A549 (cell line): Measurements from ENCODE around the gene RPS10. TPM values are rescaled to one million over a fixed set of nuclear protein-coding genes. Genes with fewer than 3 reads are reported as not detected.

ENCODE experiments used
- ATAC-seq, 2 experiments: fragments of 200-7000 bp in 1 of 2; fragments of >200 bp in 1 of 2; cut with Nextera tagmentation in 1 of 2; cut with Tn5 transposase in 1 of 2; 3 replicates each; pipeline versions ENCODE4 v1.8.0 to v1.9.1; 2018 to 2020; ENCODE audit warnings: mild to moderate bottlenecking in 1 of 2, moderate library complexity in 1 of 2
- CTCF ChIA-PET: fragments of 300-600 bp; sonication (Branson Sonifier 250); formaldehyde crosslinking; extraction: SDS; loops from one replicate; lab custom pipeline; 2021; ENCODE audit warnings: antibody characterized with exemption, inconsistent platforms; lab: Yijun Ruan, JAX
- POLR2A ChIA-PET: fragments of 350-600 bp; formaldehyde crosslinking; extraction: SDS; loops from one replicate; lab custom pipeline; 2021; ENCODE audit warnings: antibody characterized with exemption, inconsistent platforms; lab: Yijun Ruan, JAX
- DNase-seq, 2 experiments: peaks; one replicate each; pipeline versions ENCODE4 v3.0.0 to v3.0.0-alpha.2; 2011 to 2016; ENCODE audit warnings: low read depth in 1 of 2, low spot score in 1 of 2
- FAIRE-seq: peaks from 2 replicates; lab custom pipeline; 2011; peaks lifted over from hg19 to GRCh38; lab: Jason Lieb, UNC
- H3K27ac ChIP-seq, 2 experiments: fragments of >200 bp; sonication (Bioruptor Twin); formaldehyde crosslinking; 3 replicates each; pipeline ENCODE4 v1.5.1; 2016 to 2017
- H3K4me1 ChIP-seq: fragments of >200 bp; sonication (Bioruptor Twin); formaldehyde crosslinking; 3 replicates; pipeline ENCODE4 v1.6.1; 2016
- H3K4me2 ChIP-seq: fragments of >200 bp; sonication (Bioruptor Twin); formaldehyde crosslinking; 3 replicates; pipeline ENCODE4 v1.6.1; 2016
- H3K4me3 ChIP-seq: fragments of >200 bp; sonication (Bioruptor Twin); formaldehyde crosslinking; 3 replicates; pipeline ENCODE4 v1.5.1; 2016
- H3K9me3 ChIP-seq: fragments of >200 bp; sonication (Bioruptor Twin); formaldehyde crosslinking; 3 replicates; pipeline ENCODE4 v1.6.1; 2016
- BCL3 ChIP-seq: fragments of >200 bp; sonication (Bioruptor Twin); formaldehyde crosslinking; IDR thresholded peaks from 3 replicates; pipeline ENCODE4 v1.6.1; 2016
- CHD2 ChIP-seq: fragments of 150-350 bp; IDR thresholded peaks from 2 replicates; pipeline ENCODE4 v1.6.1; 2014; ENCODE audit warnings: low read length; ENCODE audit not compliant: partially characterized antibody
- EHF ChIP-seq: fragments of 250-450 bp; sonication (Bioruptor Pico); IDR thresholded peaks from 2 replicates; pipeline ENCODE4 v1.5.0; 2020; ENCODE audit warnings: mild to moderate bottlenecking
- EP300 ChIP-seq, 2 experiments: fragments of >200 bp; sonication (Bioruptor Twin); formaldehyde crosslinking; IDR thresholded peaks; 2 replicates in 1 of 2; 3 replicates in 1 of 2; pipeline ENCODE4 v1.6.1; 2016 to 2017
- FOSB ChIP-seq: fragments of 250-450 bp; sonication (Bioruptor Pico); IDR thresholded peaks from 2 replicates; pipeline ENCODE4 v1.5.0; 2020; ENCODE audit warnings: mild to moderate bottlenecking, moderate library complexity
- FOSL2 ChIP-seq, 2 experiments: fragments of 450-650 bp in 1 of 2; fragments of >200 bp in 1 of 2; sonication (Bioruptor Twin) in 1 of 2; formaldehyde crosslinking; IDR thresholded peaks; 2 replicates each; pipeline versions ENCODE4 v1.5.0 to v1.6.1; 2016 to 2020; ENCODE audit warnings: mild to moderate bottlenecking in 1 of 2, moderate library complexity in 1 of 2
- GATA3 ChIP-seq: IDR thresholded peaks from 2 replicates; pipeline ENCODE4 v1.6.1; 2012; ENCODE audit warnings: borderline replicate concordance
- HEYL ChIP-seq: fragments of 250-450 bp; sonication (Bioruptor Pico); IDR thresholded peaks from 2 replicates; pipeline ENCODE4 v1.8.0; 2021; ENCODE audit warnings: mild to moderate bottlenecking, moderate library complexity
- HOXB13 ChIP-seq: fragments of 250-450 bp; sonication (Bioruptor Pico); IDR thresholded peaks from 2 replicates; pipeline ENCODE4 v1.5.0; 2020; ENCODE audit warnings: low read depth, mild to moderate bottlenecking, moderate library complexity
- HOXB5 ChIP-seq: fragments of 250-450 bp; sonication (Bioruptor Pico); IDR thresholded peaks from 2 replicates; pipeline ENCODE4 v1.5.0; 2020; ENCODE audit warnings: mild to moderate bottlenecking, moderate library complexity
- JUN ChIP-seq, 2 experiments: fragments of >200 bp; sonication (Bioruptor Twin); formaldehyde crosslinking; IDR thresholded peaks; 2 replicates in 1 of 2; 3 replicates in 1 of 2; pipeline ENCODE4 v1.6.1; 2016 to 2017
- JUNB ChIP-seq: fragments of >200 bp; sonication (Bioruptor Twin); formaldehyde crosslinking; IDR thresholded peaks from 2 replicates; pipeline ENCODE4 v1.6.1; 2016
- PHF8 ChIP-seq: fragments of 200-600 bp; sonication (generic); IDR thresholded peaks from 2 replicates; pipeline ENCODE4 v1.6.1; 2016; ENCODE audit warnings: low read depth, mild to moderate bottlenecking, antibody characterized with exemption, moderate library complexity, borderline replicate concordance
- POLR2A ChIP-seq: IDR thresholded peaks from 2 replicates; pipeline ENCODE4 v1.6.1; 2012; ENCODE audit warnings: mild to moderate bottlenecking, low read length
- POLR2AphosphoS2 ChIP-seq: conservative IDR thresholded peaks from 2 replicates; pipeline ENCODE4 v1.6.1; 2012; ENCODE audit warnings: low read length, improper control_type of control experiment, inconsistent platforms
- REST ChIP-seq: fragments of 200-600 bp; sonication (generic); IDR thresholded peaks from 2 replicates; pipeline ENCODE4 v1.6.1; 2016; ENCODE audit warnings: antibody characterized with exemption, mild to moderate bottlenecking, moderate library complexity
- RFX5 ChIP-seq: fragments of 450-650 bp; IDR thresholded peaks from 2 replicates; pipeline ENCODE4 v1.7.1; 2014; ENCODE audit warnings: antibody characterized with exemption, mild to moderate bottlenecking, moderate library complexity
- SMC3 ChIP-seq: fragments of >200 bp; sonication (Bioruptor Twin); formaldehyde crosslinking; IDR thresholded peaks from 3 replicates; pipeline ENCODE4 v1.6.1; 2018; ENCODE audit warnings: inconsistent platforms
- WGBS: methylation state at CpG from one replicate; pipeline ENCODE4 v1.1.6; 2017; ENCODE audit errors: missing lambda C conversion rate; 5-methylcytosine and 5-hydroxymethylcytosine counted together
- polyA plus RNA-seq, 4 experiments: library from polyadenylated mRNA; depleted of rRNA in 3 of 4; stranded (reverse); fragments of >200 nt; fragmentation: RNase III in 1 of 4; extraction: RNeasy Plus Mini Kit Qiagen cat#74134 plus additional on column Dnase treatment in 1 of 4; gene quantifications; 2 replicates in 3 of 4; 3 replicates in 1 of 4; pipeline ENCODE4 v1.2.3, GENCODE V29; 2011 to 2017

Gene RPS10
- polyA plus RNA-seq, 2 of the 4 experiments (the other 2 are of a cell fraction): 1,532 to 1,783 TPM

GRCh38 chr6:34455831-34456230 is 30.0 kb upstream of the RPS10 start (continued):
- TF ChIP-seq REST: no peak
- no peak for TF ChIP-seq JUN (IDR thresholded peaks at IDR 0.05)
- no peak for TF ChIP-seq POLR2A
- no peak for TF ChIP-seq RFX5
- TF ChIP-seq EP300 (IDR thresholded peaks at IDR 0.05): no peak
- TF ChIP-seq HEYL (CRISPR knock-in tag): no peak
- no peak for TF ChIP-seq POLR2AphosphoS2
- TF ChIP-seq JUNB: no peak
- TF ChIP-seq BCL3: no peak
- no peak for TF ChIP-seq SMC3

GRCh38 chr6:34451192-34451591 is 25.3 kb upstream of the RPS10 start:
- FAIRE-seq: no peak
- Histone ChIP-seq H3K9me3 (no peaks in the 10 kb centered on the region), H3K4me2 (no peak overlapping the region), H3K4me3 (no peak overlapping the region), H3K27ac (no peak overlapping the region), H3K4me1 (no peaks in the 10 kb centered on the region)
- ATAC-seq: no peak
- TF ChIP-seq FOSL2 (IDR thresholded peaks at IDR 0.05) (no peak), FOSL2 (CRISPR knock-in tag; IDR thresholded peaks at IDR 0.05) (no peak), HOXB13 (no peak), POLR2AphosphoS2 (no peak), REST (no peak), JUNB (no peak), EHF (CRISPR knock-in tag) (no peak), HOXB5 (no peak), FOSB (CRISPR knock-in tag) (no peak), HEYL (CRISPR knock-in tag) (no peak), PHF8 (no peak), GATA3 (no peak)
- 92% methylated on average over 1 of the region's 1 CpG for WGBS
- ChIA-PET POLR2A (no interaction called here), CTCF (interaction anchor here (1.4 kb wide), 1 partner anchor 255 kb away, joined by 3 read pairs; no protein-coding TSS in a partner anchor)
- no peak for DNase-seq

GRCh38 chr6:34447910-34448309 is 22.0 kb upstream of the RPS10 start:
- TF ChIP-seq GATA3 (no peak), CHD2 (no peak)
- no peak for DNase-seq
- 64% methylated on average over 4 of the region's 5 CpGs for WGBS
- Histone ChIP-seq H3K4me1 (no peaks in the 10 kb centered on the region), H3K9me3 (no peaks in the 10 kb centered on the region), H3K4me2 (no peak overlapping the region), H3K4me3 (no peak overlapping the region), H3K27ac (no peak overlapping the region)
- ChIA-PET CTCF (interaction anchor here (2.2 kb wide), 1 partner anchor 12 kb away, joined by 14 read pairs; no protein-coding TSS in a partner anchor), POLR2A (no interaction called here)
- ATAC-seq: 0 out of 6 replicates have a peak, but pooled peaks of 1 of the 2 experiments have one; percentile 43
- no peak for FAIRE-seq
